GM08714 (cell line): Measurements from ENCODE around the gene FMNL1.

Source experiments
- H3K4me3 ChIP-seq: fragments of 200-500 bp; sonication (Bioruptor generic); 2 replicates; pipeline ENCODE4 v1.5.1; 2014; ENCODE audit warnings: mild to moderate bottlenecking, low read length, inconsistent platforms
- ZNF274 ChIP-seq: IDR thresholded peaks from 2 replicates; pipeline ENCODE4 v1.6.1; 2012; ENCODE audit warnings: mild to moderate bottlenecking, low read depth, low read length

The FMNL1 gene

GRCh38 chr17:45269912-45270311 is 48.2 kb downstream of the FMNL1 start:
- H3K4me3 ChIP-seq = no peak overlapping the region
- no peak for TF ChIP-seq ZNF274

DNA sequence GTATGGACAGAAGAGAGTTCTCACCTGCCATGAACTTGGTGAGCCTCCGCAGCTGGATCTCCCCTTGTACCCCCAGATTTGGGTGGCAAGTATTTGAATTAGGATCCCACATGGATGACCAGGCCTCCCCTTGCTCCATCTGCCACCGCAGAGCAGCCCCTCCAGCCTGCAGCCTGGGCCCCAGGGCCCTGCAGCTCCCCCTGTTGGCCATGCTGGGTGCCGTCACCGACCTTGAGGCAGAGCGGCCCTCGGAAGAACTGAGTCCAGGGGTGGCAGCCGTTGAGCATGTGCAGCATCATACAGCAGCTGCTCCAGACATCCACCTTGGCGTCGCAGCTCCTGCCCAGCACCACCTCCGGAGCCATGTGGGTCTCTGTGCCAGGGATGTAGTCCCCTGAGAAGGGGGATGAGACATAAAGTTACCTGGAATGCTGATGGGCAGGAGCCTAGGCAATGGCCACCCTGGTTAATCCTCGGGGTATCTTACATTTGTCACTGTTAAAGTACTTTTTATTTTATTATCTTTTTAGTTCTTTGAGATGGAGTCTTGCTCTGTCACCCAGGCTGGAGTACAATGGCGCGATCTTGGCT is 49.2 kb downstream of the FMNL1 start:
- no peak overlapping the region for H3K4me3 ChIP-seq
- no peak for TF ChIP-seq ZNF274

GRCh38 chr17:45271603-45272002 is 49.9 kb downstream of the FMNL1 start:
- H3K4me3 ChIP-seq = no peak overlapping the region
- no peak for TF ChIP-seq ZNF274

DNA sequence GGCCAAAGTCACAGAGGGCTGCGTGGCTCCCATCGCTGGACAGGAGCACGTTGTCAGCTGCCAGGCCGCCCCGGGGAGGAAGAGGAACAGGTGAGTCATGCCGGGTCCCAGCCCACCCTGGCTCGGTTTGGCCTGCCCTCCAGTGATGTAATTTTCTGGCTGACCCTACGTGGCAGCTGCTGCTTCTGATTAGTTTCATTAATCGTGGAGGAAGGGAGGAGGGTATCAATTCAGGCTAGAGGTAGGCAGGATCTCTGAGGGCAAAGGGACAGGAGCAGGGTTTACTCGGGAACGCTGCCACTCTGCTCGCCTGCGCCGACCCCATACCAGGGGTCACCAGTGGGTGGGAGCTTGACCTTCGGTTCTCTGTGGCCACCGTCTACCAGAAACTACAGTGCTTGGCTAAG is 51.9 kb downstream of the FMNL1 start:
- H3K4me3 ChIP-seq = no peak overlapping the region
- no peak for TF ChIP-seq ZNF274

DNA sequence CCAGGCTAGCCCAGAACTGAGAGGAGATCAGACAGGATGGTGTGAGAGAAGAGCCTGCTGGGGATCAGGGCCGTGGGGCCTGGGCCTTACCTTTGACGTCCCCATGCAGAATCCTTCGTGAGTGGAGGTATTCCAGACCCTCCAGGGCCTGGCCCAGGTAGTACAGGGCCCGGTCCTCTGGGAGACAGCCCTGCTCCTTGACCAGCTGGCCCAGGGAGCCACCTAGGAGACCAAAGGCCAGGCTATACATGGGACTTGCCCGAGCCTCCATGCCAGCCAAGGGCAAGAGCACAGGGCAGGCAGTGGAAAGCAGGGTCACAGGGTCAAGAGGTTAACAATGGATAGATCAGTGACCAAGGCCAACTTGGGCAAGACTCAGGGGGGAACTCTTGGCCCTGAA is 52.3 kb downstream of the FMNL1 start:
- no peak for TF ChIP-seq ZNF274

DNA sequence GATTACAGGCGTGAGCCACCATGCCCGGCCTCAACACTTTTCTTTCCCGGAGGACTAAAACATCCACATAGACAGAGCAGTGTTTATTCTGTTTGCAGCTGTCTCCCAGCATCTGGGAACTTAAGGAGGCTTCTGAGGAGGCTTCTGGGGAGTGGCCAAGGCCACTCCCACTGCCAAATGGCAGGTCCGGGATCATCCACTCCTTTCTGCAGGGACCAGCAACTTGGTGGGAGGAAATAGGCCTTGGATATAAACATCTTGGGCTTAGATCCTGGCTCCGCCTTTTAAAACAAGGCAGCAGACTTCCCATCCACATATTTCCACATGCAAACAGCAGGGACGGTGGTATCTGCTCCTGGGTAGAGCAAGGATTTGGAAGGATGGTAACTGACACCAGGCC is 54.3 kb downstream of the FMNL1 start:
- no peak overlapping the region for H3K4me3 ChIP-seq
- TF ChIP-seq ZNF274 = no peak

More for the DNA sequence above, 52.3 kb downstream of the FMNL1 start:
- no peak overlapping the region for H3K4me3 ChIP-seq

DNA sequence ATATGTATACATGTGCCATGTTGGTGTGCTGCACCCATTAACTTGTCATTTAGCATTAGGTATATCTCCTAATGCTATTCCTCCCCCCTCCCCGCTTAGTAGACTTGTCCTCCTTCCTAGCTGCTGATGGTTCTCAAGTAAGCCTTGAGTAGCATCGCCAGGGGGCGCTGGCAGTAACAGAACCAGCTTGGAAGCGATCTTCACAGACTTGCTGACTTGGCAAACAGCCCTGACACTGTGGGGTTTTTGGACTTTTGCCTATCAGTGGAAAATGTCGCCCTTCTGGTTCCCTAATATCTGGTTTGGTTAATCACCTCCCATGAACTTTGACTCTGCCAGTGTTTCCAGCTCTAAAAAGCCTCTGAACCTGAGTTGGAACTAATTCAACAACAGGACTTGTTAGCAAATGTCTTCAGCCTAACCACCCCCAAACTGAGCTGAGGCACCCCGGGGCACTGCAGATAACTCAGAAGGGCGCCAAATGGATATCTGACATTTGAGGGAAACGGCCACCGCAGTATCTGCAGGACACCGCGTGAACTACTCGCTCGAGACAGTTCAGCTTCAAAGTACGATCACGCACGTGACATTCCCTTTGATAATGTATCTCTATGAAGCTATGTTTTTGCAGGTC is 55.6 kb downstream of the FMNL1 start:
- no peak for TF ChIP-seq ZNF274
- no peak overlapping the region for H3K4me3 ChIP-seq

DNA sequence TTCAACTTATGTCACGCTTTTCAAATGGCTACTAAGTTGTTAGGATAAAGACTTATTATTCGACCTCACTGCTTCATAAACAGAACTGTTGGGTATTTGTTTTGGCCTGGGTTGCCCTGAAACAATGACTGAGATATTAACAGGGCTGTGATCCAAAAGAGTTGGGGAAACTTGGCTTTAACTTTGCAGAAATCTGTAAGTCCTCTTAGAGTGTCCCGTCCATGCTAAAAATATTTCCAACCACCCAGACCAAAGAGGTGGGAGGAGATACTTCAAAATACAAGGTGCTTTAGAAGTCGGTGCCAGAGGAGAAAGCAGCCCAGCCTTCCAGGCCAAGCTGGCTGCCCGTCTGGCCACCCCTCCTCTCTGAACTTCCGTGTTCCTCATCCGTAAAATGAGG is 56.3 kb downstream of the FMNL1 start:
- no peak for TF ChIP-seq ZNF274
- no peak overlapping the region for H3K4me3 ChIP-seq

DNA sequence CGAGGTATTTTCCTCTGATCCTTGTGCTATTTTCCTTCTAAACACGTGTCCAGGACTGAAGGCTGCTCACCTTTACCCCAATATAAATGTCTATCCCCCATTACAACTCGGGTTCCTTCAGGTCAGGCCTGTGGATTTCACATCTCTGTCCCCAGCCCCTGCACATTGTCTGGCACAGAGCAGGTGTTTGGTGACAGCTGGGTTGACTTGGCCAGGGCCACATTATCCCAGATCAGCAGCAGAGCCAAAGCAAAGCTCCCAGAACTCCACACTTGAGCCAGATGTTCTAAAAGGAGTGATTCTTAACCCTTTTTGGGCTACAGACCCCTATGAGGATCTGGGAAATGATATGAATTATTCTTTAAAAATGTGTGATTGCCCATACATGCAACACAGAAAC is 58.2 kb downstream of the FMNL1 start:
- TF ChIP-seq ZNF274 = no peak
- H3K4me3 ChIP-seq = no peak overlapping the region

DNA sequence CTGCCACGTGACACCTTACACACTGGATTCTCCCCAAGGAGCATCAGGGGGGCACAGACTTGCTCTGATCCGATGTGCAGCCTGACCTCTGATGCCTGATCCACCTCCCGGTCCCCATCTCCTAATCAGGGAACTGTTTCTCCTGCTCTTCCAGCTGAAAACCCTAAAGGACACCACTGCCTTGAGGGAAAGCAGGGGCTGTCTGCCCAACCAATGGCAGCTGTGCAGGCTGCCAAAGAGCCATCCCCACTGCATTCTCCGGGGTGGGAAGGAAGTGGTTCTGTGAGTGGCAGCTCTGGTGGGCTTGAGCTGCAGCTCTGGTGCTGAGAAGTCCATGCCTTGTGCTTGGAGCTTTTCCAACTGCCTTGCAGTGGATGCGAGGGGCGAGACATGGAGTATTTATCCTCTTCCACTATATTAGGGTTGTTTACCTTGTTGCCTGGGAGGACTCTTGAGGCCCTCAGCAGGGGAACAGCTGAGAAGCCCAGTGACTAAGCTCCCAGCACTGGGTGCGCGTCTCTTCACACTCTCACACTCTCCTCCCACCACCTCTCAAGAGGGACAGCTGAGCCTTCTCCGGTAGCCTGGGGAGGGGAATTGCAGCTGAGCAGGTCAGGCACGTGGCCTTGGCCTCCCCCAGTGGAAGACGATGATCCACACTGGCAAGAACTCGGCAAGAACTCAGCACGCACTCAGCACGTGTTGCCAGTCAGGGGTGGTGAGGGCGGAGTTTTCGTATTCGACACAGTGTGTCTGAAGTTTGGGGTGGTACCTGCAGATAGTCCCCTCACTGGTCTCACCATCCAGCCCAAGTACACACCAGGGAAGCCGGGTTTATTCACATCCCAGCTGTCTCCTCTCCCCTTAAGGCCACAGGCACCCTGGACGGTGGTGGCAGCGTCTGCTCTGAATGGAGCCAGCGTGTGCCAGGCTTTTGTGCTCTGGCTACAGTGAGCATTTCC is 61.3 kb downstream of the FMNL1 start:
- H3K4me3 ChIP-seq = no peak overlapping the region
- no peak for TF ChIP-seq ZNF274

GRCh38 chr17:45283711-45284110 is 62.0 kb downstream of the FMNL1 start:
- TF ChIP-seq ZNF274 = no peak
- no peak overlapping the region for H3K4me3 ChIP-seq

DNA sequence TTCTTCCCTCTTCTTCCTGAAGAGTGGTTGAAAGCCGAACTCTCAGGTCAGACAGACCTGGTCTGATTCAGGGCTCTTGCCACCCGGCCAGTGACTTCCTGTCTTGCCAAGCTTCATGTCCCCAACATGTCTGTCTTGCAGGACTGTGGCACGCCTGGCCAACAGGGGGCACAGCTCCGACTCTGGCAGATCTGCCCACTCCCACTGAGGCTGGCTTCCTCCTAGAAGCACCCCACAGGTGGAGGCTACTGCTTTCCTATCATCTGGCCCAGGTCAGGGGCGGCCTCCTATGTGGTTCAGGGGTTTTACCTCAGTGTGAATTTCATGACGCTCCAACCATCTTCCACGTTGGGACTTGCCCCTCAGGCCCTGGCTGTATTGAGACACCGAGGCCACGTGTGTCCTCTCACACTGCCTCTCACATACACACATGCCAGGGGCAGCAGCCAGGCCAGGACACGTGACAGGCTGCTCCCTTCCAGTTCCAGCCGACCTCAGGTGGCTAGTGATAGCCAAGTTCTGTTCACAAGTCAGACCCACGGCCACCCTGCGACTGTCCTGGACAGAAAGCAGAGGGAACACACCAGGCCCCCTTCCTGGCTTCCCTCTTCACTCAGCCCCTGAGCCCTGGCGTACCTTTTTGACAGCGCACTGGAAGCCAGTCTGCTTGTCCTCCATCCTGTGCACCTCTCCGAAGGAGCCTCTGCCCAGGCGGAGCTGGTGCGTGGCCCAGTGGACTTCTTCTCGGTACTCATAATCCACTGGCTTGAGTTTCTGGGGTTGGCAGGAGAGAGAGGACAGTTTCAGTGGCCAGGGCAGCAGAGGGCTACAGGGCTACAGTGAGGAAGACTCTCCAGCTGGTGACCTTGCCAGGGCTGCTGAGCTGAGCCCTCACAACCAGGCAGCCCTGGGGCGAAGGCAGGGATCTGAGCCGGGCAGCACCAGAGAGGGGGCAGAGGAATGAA is 62.8 kb downstream of the FMNL1 start:
- TF ChIP-seq ZNF274 = no peak

DNA sequence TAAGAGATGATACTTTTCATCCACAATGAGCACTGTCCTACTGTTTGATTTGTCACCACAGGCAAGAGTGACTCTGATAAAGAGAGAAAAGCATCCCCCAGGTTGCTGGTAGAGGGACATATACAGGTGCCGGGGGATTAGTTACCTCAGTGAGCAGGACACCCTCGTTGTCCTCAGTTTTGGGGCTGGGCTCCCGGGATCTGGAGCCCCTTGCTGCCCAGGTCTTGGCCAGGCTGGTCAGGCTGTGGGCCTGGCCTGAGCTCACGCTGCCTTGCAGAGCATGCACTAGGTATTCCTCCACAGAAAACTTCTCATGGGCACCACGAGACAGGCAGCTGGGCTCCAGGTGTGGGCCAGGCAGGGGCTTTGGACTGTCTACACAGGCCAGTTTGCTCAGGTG is 64.6 kb downstream of the FMNL1 start:
- TF ChIP-seq ZNF274 = no peak
- H3K4me3 ChIP-seq = no peak overlapping the region

More for the DNA sequence above, 62.8 kb downstream of the FMNL1 start:
- H3K4me3 ChIP-seq = no peak overlapping the region
